ENCODE measurements around the gene ZNF554. TPM values are rescaled to one million over a fixed set of nuclear protein-coding genes. Genes with fewer than 3 reads are reported as not detected.

ZNF554 gene
- total RNA-seq, 1 experiment from 2014 or later: 3.3 TPM

GRCh38 chr19:2805991-2806649, 13.5 kb upstream of the ZNF554 start:
- Histone ChIP-seq H3K9me2 (ENCODE audit: insufficient read depth) (no peaks in the 10 kb centered on the region), H3K36me3 (ENCODE audit: low read depth) (no peaks in the 10 kb centered on the region), H3K4me3 (no peak overlapping the region), H3F3A (ENCODE audit: insufficient read depth, low read depth) (no peaks in the 10 kb centered on the region), H2AFZ (no peak overlapping the region), H3K27me3 (ENCODE audit: insufficient read depth, low read depth) (no peaks in the 10 kb centered on the region), H3K4me1 (replicated peaks; ENCODE audit: insufficient read depth) (no peaks in the 10 kb centered on the region), H3K4me2 (no peak overlapping the region), H4K20me1 (ENCODE audit: insufficient read depth) (no peaks in the 10 kb centered on the region), H3K79me2 (ENCODE audit: low read depth) (no peaks in the 10 kb centered on the region), H3K27ac (no peak overlapping the region), H3K9me3 (ENCODE audit: insufficient read depth, low read depth) (no peaks in the 10 kb centered on the region)
- TF ChIP-seq EZH2 (IDR thresholded peaks at IDR 0.05; ENCODE audit: low read depth) (no peak), CTCF (conservative IDR thresholded peaks at IDR 0.05) (no peak)
- intact Hi-C loops (cut with micrococcal nuclease; ENCODE audit: unreplicated experiment): no loop called here
- no peak for DNase-seq
- ChIA-PET POLR2A (ENCODE audit: unreplicated experiment) (no interaction called here), CTCF (no interaction called here)
- no TSS peak for BruUV-seq (replicated peaks)

- Histone ChIP-seq H3K36me3 (ENCODE audit: low read depth) (no peaks in the 10 kb centered on the region), H3K9me3 (ENCODE audit: insufficient read depth, low read depth) (no peaks in the 10 kb centered on the region), H3K79me2 (ENCODE audit: low read depth) (no peaks in the 10 kb centered on the region), H3K4me2 (no peak overlapping the region), H4K20me1 (ENCODE audit: insufficient read depth) (no peaks in the 10 kb centered on the region), H3K4me3 (no peak overlapping the region), H3F3A (ENCODE audit: insufficient read depth, low read depth) (no peaks in the 10 kb centered on the region), H3K27me3 (ENCODE audit: insufficient read depth, low read depth) (no peaks in the 10 kb centered on the region), H3K4me1 (replicated peaks; ENCODE audit: insufficient read depth) (no peaks in the 10 kb centered on the region), H3K9me2 (ENCODE audit: insufficient read depth) (no peaks in the 10 kb centered on the region), H2AFZ (no peak overlapping the region), H3K27ac (no peak overlapping the region)
- no TSS peak for BruUV-seq (replicated peaks)
- ChIA-PET CTCF (no interaction called here), POLR2A (ENCODE audit: unreplicated experiment) (no interaction called here)
- intact Hi-C loops (cut with micrococcal nuclease; ENCODE audit: unreplicated experiment): no loop called here
- DNase-seq: no peak
- TF ChIP-seq EZH2 (IDR thresholded peaks at IDR 0.05; ENCODE audit: low read depth) (no peak), CTCF (conservative IDR thresholded peaks at IDR 0.05) (no peak)
These were observed 12.8 kb upstream of the ZNF554 start for GRCh38 chr19:2806736-2807378.

- Histone ChIP-seq H3K36me3 (ENCODE audit: low read depth) (no peaks in the 10 kb centered on the region), H3K27ac (no peak overlapping the region), H3K9me3 (ENCODE audit: insufficient read depth, low read depth) (no peaks in the 10 kb centered on the region), H3K27me3 (ENCODE audit: insufficient read depth, low read depth) (no peaks in the 10 kb centered on the region), H3K9me2 (ENCODE audit: insufficient read depth) (no peaks in the 10 kb centered on the region), H3K79me2 (ENCODE audit: low read depth) (no peaks in the 10 kb centered on the region), H3K4me3 (no peak overlapping the region), H3K4me1 (replicated peaks; ENCODE audit: insufficient read depth) (no peaks in the 10 kb centered on the region), H2AFZ (no peak overlapping the region), H3K4me2 (no peak overlapping the region), H3F3A (ENCODE audit: insufficient read depth, low read depth) (no peaks in the 10 kb centered on the region), H4K20me1 (ENCODE audit: insufficient read depth) (no peaks in the 10 kb centered on the region)
- POLR2A ChIA-PET (ENCODE audit: unreplicated experiment): no interaction called here
- CTCF ChIA-PET: no interaction called here
- TF ChIP-seq EZH2 (IDR thresholded peaks at IDR 0.05; ENCODE audit: low read depth): no peak
- TF ChIP-seq CTCF (conservative IDR thresholded peaks at IDR 0.05): no peak
- intact Hi-C loops (cut with micrococcal nuclease; ENCODE audit: unreplicated experiment): no loop called here
- no TSS peak for BruUV-seq (replicated peaks)
- DNase-seq: no peak
These were observed 12.1 kb upstream of the ZNF554 start for GRCh38 chr19:2807379-2808128.

Measured in PC-9 (cell line).